NCI-H774 (cell line): ENCODE measurements around the gene AGPAT4.
"Not testable (repeated sequence)": the region's sequence is repeated elsewhere in the genome, so short reads cannot be mapped to it uniquely, and the experiment has no call there.

Experiments
- DNase-seq: peaks from one replicate; lab custom pipeline; 2025; lab: John Stamatoyannopoulos, UW

AGPAT4 gene

GRCh38 chr6:161227004-161227960, 46.6 kb downstream of the AGPAT4 start:
- DNase-seq, result no peak

GRCh38 chr6:161226009-161226964, 47.6 kb downstream of the AGPAT4 start:
- no peak for DNase-seq

GRCh38 chr6:161225681-161226008, 48.2 kb downstream of the AGPAT4 start:
- DNase-seq, result no peak

GRCh38 chr6:161224951-161225680, 48.7 kb downstream of the AGPAT4 start:
- not testable (repeated sequence) for DNase-seq

GRCh38 chr6:161223646-161224045, 50.2 kb downstream of the AGPAT4 start:
- no peak for DNase-seq

GRCh38 chr6:161222706-161223234, 51.1 kb downstream of the AGPAT4 start:
- no peak for DNase-seq

GRCh38 chr6:161220346-161220745, 53.5 kb downstream of the AGPAT4 start:
- no peak for DNase-seq

GRCh38 chr6:161219680-161220079, 54.2 kb downstream of the AGPAT4 start:
- no peak for DNase-seq

- no peak for DNase-seq
Observed at GRCh38 chr6:161218222-161218621, 55.6 kb downstream of the AGPAT4 start.

- DNase-seq, result no peak
Observed at GRCh38 chr6:161217628-161218027, 56.2 kb downstream of the AGPAT4 start.

GRCh38 chr6:161216616-161217205, 57.1 kb downstream of the AGPAT4 start:
- DNase-seq, result no peak

GRCh38 chr6:161215876-161216615, 57.8 kb downstream of the AGPAT4 start:
- DNase-seq, result no peak

- DNase-seq, result no peak
Observed at GRCh38 chr6:161215193-161215592, 58.7 kb downstream of the AGPAT4 start.

GRCh38 chr6:161214722-161215121, 59.1 kb downstream of the AGPAT4 start:
- no peak for DNase-seq

GRCh38 chr6:161212902-161213301, 61.0 kb downstream of the AGPAT4 start:
- DNase-seq, result no peak

GRCh38 chr6:161211380-161212035, 62.4 kb downstream of the AGPAT4 start:
- no peak for DNase-seq

- DNase-seq, result no peak
Observed at GRCh38 chr6:161210857-161211256, 63.0 kb downstream of the AGPAT4 start.

GRCh38 chr6:161207200-161207599, 66.7 kb downstream of the AGPAT4 start:
- DNase-seq, result no peak

- DNase-seq, result no peak
Observed at GRCh38 chr6:161204866-161205557, 68.8 kb downstream of the AGPAT4 start.
